ENCODE measurements around the gene FBXL17. TPM values are rescaled to one million over a fixed set of nuclear protein-coding genes. Genes with fewer than 3 reads are reported as not detected.

Gene FBXL17
- total RNA-seq, 1 experiment from 2014 or later: 3.5 TPM

- TF ChIP-seq, protein P1, sequence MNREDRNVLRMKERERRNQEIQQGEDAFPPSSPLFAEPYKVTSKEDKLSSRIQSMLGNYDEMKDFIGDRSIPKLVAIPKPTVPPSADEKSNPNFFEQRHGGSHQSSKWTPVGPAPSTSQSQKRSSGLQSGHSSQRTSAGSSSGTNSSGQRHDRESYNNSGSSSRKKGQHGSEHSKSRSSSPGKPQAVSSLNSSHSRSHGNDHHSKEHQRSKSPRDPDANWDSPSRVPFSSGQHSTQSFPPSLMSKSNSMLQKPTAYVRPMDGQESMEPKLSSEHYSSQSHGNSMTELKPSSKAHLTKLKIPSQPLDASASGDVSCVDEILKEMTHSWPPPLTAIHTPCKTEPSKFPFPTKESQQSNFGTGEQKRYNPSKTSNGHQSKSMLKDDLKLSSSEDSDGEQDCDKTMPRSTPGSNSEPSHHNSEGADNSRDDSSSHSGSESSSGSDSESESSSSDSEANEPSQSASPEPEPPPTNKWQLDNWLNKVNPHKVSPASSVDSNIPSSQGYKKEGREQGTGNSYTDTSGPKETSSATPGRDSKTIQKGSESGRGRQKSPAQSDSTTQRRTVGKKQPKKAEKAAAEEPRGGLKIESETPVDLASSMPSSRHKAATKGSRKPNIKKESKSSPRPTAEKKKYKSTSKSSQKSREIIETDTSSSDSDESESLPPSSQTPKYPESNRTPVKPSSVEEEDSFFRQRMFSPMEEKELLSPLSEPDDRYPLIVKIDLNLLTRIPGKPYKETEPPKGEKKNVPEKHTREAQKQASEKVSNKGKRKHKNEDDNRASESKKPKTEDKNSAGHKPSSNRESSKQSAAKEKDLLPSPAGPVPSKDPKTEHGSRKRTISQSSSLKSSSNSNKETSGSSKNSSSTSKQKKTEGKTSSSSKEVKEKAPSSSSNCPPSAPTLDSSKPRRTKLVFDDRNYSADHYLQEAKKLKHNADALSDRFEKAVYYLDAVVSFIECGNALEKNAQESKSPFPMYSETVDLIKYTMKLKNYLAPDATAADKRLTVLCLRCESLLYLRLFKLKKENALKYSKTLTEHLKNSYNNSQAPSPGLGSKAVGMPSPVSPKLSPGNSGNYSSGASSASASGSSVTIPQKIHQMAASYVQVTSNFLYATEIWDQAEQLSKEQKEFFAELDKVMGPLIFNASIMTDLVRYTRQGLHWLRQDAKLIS (CRISPR knock-in tag; IDR thresholded peaks at IDR 0.05; ENCODE audit: borderline replicate concordance): no peak
- TF ChIP-seq, protein P2, sequence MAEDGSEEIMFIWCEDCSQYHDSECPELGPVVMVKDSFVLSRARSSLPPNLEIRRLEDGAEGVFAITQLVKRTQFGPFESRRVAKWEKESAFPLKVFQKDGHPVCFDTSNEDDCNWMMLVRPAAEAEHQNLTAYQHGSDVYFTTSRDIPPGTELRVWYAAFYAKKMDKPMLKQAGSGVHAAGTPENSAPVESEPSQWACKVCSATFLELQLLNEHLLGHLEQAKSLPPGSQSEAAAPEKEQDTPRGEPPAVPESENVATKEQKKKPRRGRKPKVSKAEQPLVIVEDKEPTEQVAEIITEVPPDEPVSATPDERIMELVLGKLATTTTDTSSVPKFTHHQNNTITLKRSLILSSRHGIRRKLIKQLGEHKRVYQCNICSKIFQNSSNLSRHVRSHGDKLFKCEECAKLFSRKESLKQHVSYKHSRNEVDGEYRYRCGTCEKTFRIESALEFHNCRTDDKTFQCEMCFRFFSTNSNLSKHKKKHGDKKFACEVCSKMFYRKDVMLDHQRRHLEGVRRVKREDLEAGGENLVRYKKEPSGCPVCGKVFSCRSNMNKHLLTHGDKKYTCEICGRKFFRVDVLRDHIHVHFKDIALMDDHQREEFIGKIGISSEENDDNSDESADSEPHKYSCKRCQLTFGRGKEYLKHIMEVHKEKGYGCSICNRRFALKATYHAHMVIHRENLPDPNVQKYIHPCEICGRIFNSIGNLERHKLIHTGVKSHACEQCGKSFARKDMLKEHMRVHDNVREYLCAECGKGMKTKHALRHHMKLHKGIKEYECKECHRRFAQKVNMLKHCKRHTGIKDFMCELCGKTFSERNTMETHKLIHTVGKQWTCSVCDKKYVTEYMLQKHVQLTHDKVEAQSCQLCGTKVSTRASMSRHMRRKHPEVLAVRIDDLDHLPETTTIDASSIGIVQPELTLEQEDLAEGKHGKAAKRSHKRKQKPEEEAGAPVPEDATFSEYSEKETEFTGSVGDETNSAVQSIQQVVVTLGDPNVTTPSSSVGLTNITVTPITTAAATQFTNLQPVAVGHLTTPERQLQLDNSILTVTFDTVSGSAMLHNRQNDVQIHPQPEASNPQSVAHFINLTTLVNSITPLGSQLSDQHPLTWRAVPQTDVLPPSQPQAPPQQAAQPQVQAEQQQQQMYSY (CRISPR knock-in tag; IDR thresholded peaks at IDR 0.05): no peak
- TF ChIP-seq, protein P3, sequence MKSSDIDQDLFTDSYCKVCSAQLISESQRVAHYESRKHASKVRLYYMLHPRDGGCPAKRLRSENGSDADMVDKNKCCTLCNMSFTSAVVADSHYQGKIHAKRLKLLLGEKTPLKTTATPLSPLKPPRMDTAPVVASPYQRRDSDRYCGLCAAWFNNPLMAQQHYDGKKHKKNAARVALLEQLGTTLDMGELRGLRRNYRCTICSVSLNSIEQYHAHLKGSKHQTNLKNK (CRISPR knock-in tag; IDR thresholded peaks at IDR 0.05): no peak
- TF ChIP-seq ATF2 (CRISPR knock-in tag; IDR thresholded peaks at IDR 0.05; ENCODE audit: borderline replicate concordance, low read depth) (no peak), ZBTB21 (CRISPR knock-in tag; IDR thresholded peaks at IDR 0.05; ENCODE audit: borderline replicate concordance) (no peak), ARID4B (CRISPR knock-in tag; IDR thresholded peaks at IDR 0.05; ENCODE audit: borderline replicate concordance) (no peak), NR1H2 (CRISPR knock-in tag; IDR thresholded peaks at IDR 0.05) (no peak)
These were observed 132.0 kb downstream of the FBXL17 start (continued) for GRCh38 chr5:108249785-108250426.

DNA sequence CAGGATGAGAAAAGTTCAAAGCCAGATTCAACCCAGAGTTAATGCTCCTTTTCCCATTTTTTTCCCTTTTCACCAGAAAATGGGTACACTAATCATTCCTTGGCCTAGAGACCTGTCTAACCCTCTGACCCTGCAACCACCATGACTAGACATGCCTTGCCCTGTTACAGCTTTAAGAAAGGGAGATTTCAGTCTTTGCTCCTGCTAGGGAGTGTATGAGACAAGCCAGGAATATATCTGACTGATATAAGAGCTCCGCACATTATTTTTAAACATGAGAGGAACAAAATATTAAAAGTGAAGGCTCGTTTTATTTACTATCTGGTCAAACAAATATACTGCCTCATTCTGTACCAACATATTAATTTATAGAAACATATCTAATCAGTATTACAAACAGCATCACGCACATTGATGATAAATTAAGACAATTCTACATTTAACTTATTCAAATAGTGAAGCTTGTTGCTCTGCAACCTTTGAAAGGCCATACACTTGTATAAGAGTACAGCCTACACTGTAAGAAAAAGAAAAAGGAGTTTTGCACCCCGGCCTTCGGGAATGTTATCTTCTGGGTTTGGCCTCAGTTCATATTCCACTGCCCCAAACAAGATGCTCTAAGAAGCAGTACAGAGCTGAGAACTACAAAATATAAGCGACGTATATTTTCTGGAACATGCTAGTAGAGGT lies 132.7 kb downstream of the FBXL17 start:
- H3K4me3 Mint-ChIP-seq: no peak overlapping the region
- DNase-seq (ENCODE audit: low spot score) (no peak), ATAC-seq (no peak)
- no peaks in the 10 kb centered on the region for H3K36me3 Mint-ChIP-seq
- POLR2A ChIA-PET: no interaction called here
- no peaks in the 10 kb centered on the region for H3K27me3 Mint-ChIP-seq (ENCODE audit: low read depth)
- CTCF ChIA-PET: interaction anchor here (1.0 kb wide), 1 partner anchor 11 kb away, joined by 5 read pairs; no protein-coding TSS in a partner anchor
- peaks cover 12% of the 10 kb centered on the region for H3K4me1 Mint-ChIP-seq
- H3K27ac Mint-ChIP-seq: no peak overlapping the region
- H3K9me3 Mint-ChIP-seq: no peaks in the 10 kb centered on the region
- TF ChIP-seq ZNF671 (CRISPR knock-in tag; IDR thresholded peaks at IDR 0.05) (no peak), ZBTB43 (CRISPR knock-in tag; IDR thresholded peaks at IDR 0.05) (no peak), ZNF512 (CRISPR knock-in tag; IDR thresholded peaks at IDR 0.05; ENCODE audit: borderline replicate concordance) (no peak), JAZF1 (CRISPR knock-in tag; IDR thresholded peaks at IDR 0.05) (no peak), ERG (CRISPR knock-in tag; IDR thresholded peaks at IDR 0.05) (no peak)

Data from WTC11 (cell line).